Neuronal stem cell (in vitro differentiated cells): ENCODE data around the gene OSBP.

Source experiments
- DNase-seq: peaks from one replicate; pipeline ENCODE4 v3.0.0-alpha.2; 2013; ENCODE audit warnings: low spot score
- H2AFZ ChIP-seq: one replicate; pipeline ENCODE4 v1.6.1; 2013; ENCODE audit warnings: mild to moderate bottlenecking, low read length, inconsistent platforms
- H2AK5ac ChIP-seq: 2 replicates; pipeline ENCODE4 v1.6.1; 2013; ENCODE audit warnings: low read depth, mild to moderate bottlenecking, inconsistent platforms, low read length, moderate library complexity, mixed read lengths
- H2BK120ac ChIP-seq: 2 replicates; pipeline ENCODE4 v1.6.1; 2013; ENCODE audit warnings: low read depth, mild to moderate bottlenecking, inconsistent platforms, low read length, moderate library complexity, mixed read lengths
- H2BK12ac ChIP-seq: one replicate; pipeline ENCODE4 v1.6.1; 2013; ENCODE audit warnings: low read length, inconsistent platforms
- H2BK15ac ChIP-seq: 2 replicates; pipeline ENCODE4 v1.6.1; 2013; ENCODE audit warnings: mild to moderate bottlenecking, low read length, inconsistent platforms, mixed read lengths
- H2BK5ac ChIP-seq: one replicate; pipeline ENCODE4 v1.6.1; 2013; ENCODE audit warnings: inconsistent platforms, mild to moderate bottlenecking, low read length, moderate library complexity
- H3K14ac ChIP-seq: one replicate; pipeline ENCODE4 v1.6.1; 2013; ENCODE audit warnings: low read length, inconsistent platforms
- H3K18ac ChIP-seq: 2 replicates; pipeline ENCODE4 v1.6.1; 2013; ENCODE audit warnings: low read length, inconsistent platforms
- H3K23ac ChIP-seq: 2 replicates; pipeline ENCODE4 v1.6.1; 2013; ENCODE audit warnings: low read depth, mild to moderate bottlenecking, mixed read lengths, low read length, inconsistent platforms; ENCODE audit not compliant: poor library complexity
- H3K27ac ChIP-seq: replicated peaks from 3 replicates; pipeline ENCODE4 v1.5.1; 2013; ENCODE audit warnings: low read length, inconsistent platforms
- H3K27me3 ChIP-seq, 3 experiments: 2 replicates each; pipeline ENCODE4 v1.6.1; 2013; ENCODE audit warnings: low read length in 3 of 3, mild to moderate bottlenecking in 2 of 3, inconsistent platforms in 1 of 3, low read depth in 1 of 3, mixed read lengths in 1 of 3, moderate library complexity in 1 of 3; ENCODE audit not compliant: control insufficient read depth in 3 of 3, insufficient read depth in 3 of 3
- H3K36me3 ChIP-seq, 2 donors: replicated peaks in 1 of 2; 2 replicates each; pipeline ENCODE4 v1.6.1; 2013; ENCODE audit warnings: low read length in 2 of 2; ENCODE audit not compliant: control insufficient read depth in 2 of 2, insufficient read depth in 2 of 2
- H3K4ac ChIP-seq: 2 replicates; pipeline ENCODE4 v1.6.1; 2013; ENCODE audit warnings: inconsistent platforms, mild to moderate bottlenecking, low read length, moderate library complexity
- H3K4me1 ChIP-seq, 2 donors: 1 replicate in 1 of 2; 2 replicates in 1 of 2; pipeline ENCODE4 v1.6.1; 2013; ENCODE audit warnings: low read length in 2 of 2, low read depth in 1 of 2; ENCODE audit not compliant: control insufficient read depth in 2 of 2, insufficient read depth in 1 of 2
- H3K4me2 ChIP-seq: one replicate; pipeline ENCODE4 v1.6.1; 2013; ENCODE audit warnings: mild to moderate bottlenecking, low read length, inconsistent platforms; ENCODE audit not compliant: insufficient read depth, poor library complexity, severe bottlenecking
- H3K4me3 ChIP-seq, 2 donors: 2 replicates each; pipeline ENCODE4 v1.5.1; 2013; ENCODE audit warnings: low read length in 2 of 2, mild to moderate bottlenecking in 2 of 2, inconsistent platforms in 1 of 2, moderate library complexity in 1 of 2
- H3K79me1 ChIP-seq: one replicate; pipeline ENCODE4 v1.6.1; 2013; ENCODE audit warnings: low read depth, mild to moderate bottlenecking, inconsistent platforms, low read length, moderate library complexity
- H3K9ac ChIP-seq: one replicate; pipeline ENCODE4 v1.6.1; 2013; ENCODE audit warnings: mild to moderate bottlenecking, low read depth, low read length, inconsistent platforms; ENCODE audit not compliant: poor library complexity
- H3K9me3 ChIP-seq, 2 donors: replicated peaks in 1 of 2; 2 replicates each; pipeline versions ENCODE3 to v1.6.1; 2013; ENCODE audit warnings: low read length in 2 of 2, mild to moderate bottlenecking in 2 of 2, inconsistent platforms in 1 of 2, low read depth in 1 of 2, mixed read lengths in 1 of 2, moderate library complexity in 1 of 2; ENCODE audit not compliant: control insufficient read depth in 2 of 2, insufficient read depth in 1 of 2
- H4K8ac ChIP-seq: one replicate; pipeline ENCODE4 v1.6.1; 2013; ENCODE audit warnings: low read depth, mild to moderate bottlenecking, inconsistent platforms, low read length, moderate library complexity
- H4K91ac ChIP-seq: one replicate; pipeline ENCODE4 v1.6.1; 2013; ENCODE audit warnings: low read length, low read depth, mild to moderate bottlenecking, inconsistent platforms; ENCODE audit not compliant: poor library complexity
- WGBS, 2 donors: extraction: QIAGEN DNeasy Blood & Tissue Kit; methylation state at CpG; one replicate each; pipeline ENCODE4 v1.1.7; 2013; ENCODE audit warnings: missing lambda C conversion rate in 2 of 2, mixed read lengths in 1 of 2; ENCODE audit not compliant: insufficient read length in 2 of 2, insufficient replicate concordance in 1 of 2; ENCODE audit errors: extremely low coverage in 2 of 2; 5-methylcytosine and 5-hydroxymethylcytosine counted together

The OSBP gene

DNA sequence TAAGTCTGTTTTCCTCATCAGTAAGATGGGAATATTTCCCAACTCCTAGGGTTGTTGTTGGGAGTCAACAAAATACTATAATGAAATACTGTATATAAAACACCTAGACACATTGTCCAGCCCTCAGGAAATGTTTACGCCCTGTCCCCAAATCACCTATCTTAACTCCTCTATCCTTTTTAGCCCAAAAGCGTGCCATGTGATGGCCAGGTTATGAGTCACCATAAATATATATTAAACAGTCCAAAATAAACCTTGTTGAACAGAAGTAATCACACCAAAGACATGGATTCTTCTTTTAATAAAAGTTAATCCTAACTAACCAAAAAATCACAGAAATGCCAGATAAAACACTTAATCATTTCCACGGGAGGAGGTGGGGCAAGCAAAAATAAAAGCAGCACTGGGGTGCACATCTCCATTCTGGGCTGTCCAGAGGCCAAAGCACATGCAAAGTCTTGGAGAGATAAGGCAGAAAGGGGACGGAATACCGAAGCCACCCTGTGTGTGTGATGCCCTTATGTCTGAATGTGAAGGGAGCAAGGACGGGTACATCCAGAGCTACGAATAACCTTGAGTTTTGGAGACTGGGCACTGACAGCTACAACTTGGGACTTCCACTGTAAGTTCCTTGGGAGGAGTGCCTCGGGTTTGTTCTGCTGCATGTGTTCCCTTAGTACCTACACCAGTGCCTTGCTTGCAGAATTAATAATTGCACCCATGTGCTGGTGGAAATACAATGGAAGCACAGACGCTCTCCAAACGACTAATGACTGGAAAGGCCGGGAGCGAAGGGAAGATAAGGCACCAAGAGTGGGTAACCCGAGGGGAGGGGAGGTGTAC is 1.1 kb downstream of the OSBP start:
- H2BK15ac ChIP-seq, result no peak overlapping the region
- no peak overlapping the region for H4K91ac ChIP-seq
- WGBS, 2 donors, result no CpG with 5 or more reads among the region's 13 CpGs
- H3K14ac ChIP-seq, result no peak overlapping the region
- peak overlapping the region; percentile 91 for H2AFZ ChIP-seq
- peaks cover 5 to 14% of the 10 kb centered on the region in 2 donors for H3K4me1 ChIP-seq
- no peak overlapping the region for H2BK120ac ChIP-seq
- peak overlapping the region; percentile 86 for H3K4me2 ChIP-seq
- H3K9me3 ChIP-seq, result no peaks in the 10 kb centered on the region
- peak overlapping the region; percentile 89 for H3K23ac ChIP-seq
- H3K4ac ChIP-seq, result no peak overlapping the region
- peak overlapping the region; percentile 56 for H2BK5ac ChIP-seq
- no peaks in the 10 kb centered on the region for H3K27me3 ChIP-seq
- peak overlapping the region; percentile 85 to 89 for H3K4me3 ChIP-seq
- no peak overlapping the region for H3K18ac ChIP-seq
- no peak overlapping the region for H4K8ac ChIP-seq
- H3K9ac ChIP-seq, result peak overlapping the region; percentile 91
- no peak overlapping the region for H2BK12ac ChIP-seq
- H3K36me3 ChIP-seq, result peaks cover 7 to 35% of the 10 kb centered on the region in 2 donors
- H3K79me1 ChIP-seq, result no peaks in the 10 kb centered on the region
- no peak overlapping the region for H3K27ac ChIP-seq
- DNase-seq, result no peak
- H2AK5ac ChIP-seq, result peak overlapping the region; percentile 14

DNA sequence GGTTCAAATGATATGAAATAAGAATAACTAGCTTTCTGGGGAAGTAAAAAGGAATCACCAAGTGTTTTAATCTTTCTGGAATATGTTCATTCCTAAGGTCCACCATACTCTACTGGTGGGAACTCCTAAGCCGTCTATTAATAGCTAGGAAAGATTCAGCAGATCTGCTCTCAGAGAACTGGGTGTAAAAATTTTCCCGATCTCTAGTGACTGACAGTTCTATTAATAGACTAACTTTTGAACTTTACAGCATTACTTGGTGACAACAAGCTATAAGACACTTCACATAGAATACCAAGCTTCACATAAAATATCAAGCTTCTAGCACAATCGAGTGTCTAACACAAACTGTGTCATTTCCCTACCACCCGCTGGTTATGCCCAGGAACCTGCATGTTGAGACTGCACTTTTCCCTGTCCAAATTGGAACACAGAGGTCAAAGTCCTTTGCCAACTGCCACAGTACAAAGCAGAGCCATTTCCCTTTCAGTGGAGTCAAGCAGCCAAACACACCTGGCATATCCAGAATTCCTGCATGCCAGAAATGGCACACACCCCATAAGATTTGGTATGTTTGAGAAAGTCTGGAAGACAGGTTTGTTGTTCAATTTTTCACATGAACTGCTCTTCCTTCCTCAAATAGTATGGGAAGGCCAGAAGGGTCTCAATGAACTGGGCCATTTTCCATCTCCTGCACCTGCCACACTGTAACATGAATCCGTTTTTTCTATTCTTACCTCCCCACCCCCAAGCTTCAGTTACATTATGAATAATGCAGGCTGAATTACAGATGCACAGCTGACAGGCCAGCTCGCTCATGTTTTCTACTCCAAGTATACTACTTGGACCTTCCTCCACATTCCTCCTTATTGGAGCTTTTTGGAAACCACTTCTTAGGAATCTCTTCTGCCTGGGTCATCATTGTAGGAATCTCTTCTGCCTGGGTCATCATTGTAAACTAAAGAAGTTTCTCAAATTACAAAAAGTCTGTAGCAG is 3.7 kb downstream of the OSBP start:
- Histone ChIP-seq H3K14ac (no peak overlapping the region), H2BK5ac (no peak overlapping the region), H3K4ac (no peak overlapping the region), H3K36me3 (peaks cover 21 to 61% of the 10 kb centered on the region in 2 donors), H4K91ac (no peak overlapping the region), H2AK5ac (no peak overlapping the region), H3K23ac (no peak overlapping the region), H3K27ac (no peak overlapping the region), H3K9ac (no peak overlapping the region), H3K79me1 (no peaks in the 10 kb centered on the region), H3K27me3 (no peaks in the 10 kb centered on the region), H2BK120ac (no peak overlapping the region), H2AFZ (no peak overlapping the region), H4K8ac (no peak overlapping the region), H3K18ac (no peak overlapping the region), H3K9me3 (no peaks in the 10 kb centered on the region), H3K4me3 (no peak overlapping the region), H3K4me1 (peaks cover 5 to 14% of the 10 kb centered on the region in 2 donors), H2BK15ac (no peak overlapping the region), H3K4me2 (no peak overlapping the region), H2BK12ac (no peak overlapping the region)
- WGBS, 2 donors, result no CpG with 5 or more reads among the region's 6 CpGs
- no peak for DNase-seq

DNA sequence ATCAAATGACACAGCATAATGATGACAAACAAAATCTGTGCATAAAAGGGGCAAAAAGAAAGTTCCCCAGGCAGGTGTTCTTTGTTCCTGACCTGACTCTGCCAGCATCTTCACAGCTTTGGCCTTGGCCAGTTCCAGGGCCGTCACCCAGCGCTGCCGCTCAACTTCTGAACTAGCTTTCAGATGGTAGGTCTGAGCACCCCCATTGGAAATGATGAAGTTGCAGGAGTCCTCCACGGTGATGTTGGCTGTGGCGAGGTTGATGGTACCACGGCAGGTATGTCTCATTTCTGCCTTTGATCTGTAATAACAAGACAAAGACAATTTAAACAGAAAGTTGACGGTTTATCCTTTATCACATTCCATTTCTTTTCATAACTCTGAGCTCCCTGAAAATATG is 5.3 kb downstream of the OSBP start:
- DNase-seq, result no peak
- Histone ChIP-seq H2AK5ac (no peak overlapping the region), H3K18ac (no peak overlapping the region), H2AFZ (no peak overlapping the region), H3K14ac (no peak overlapping the region), H2BK15ac (no peak overlapping the region), H3K27ac (no peak overlapping the region), H3K4me1 (peaks cover 5 to 14% of the 10 kb centered on the region in 2 donors), H3K79me1 (no peaks in the 10 kb centered on the region), H2BK12ac (no peak overlapping the region), H3K4me2 (no peak overlapping the region), H3K9ac (no peak overlapping the region), H3K27me3 (no peaks in the 10 kb centered on the region), H4K91ac (no peak overlapping the region), H3K36me3 (peaks cover 25 to 77% of the 10 kb centered on the region in 2 donors), H3K9me3 (no peaks in the 10 kb centered on the region), H3K23ac (no peak overlapping the region), H4K8ac (no peak overlapping the region), H3K4ac (no peak overlapping the region), H3K4me3 (no peak overlapping the region), H2BK5ac (no peak overlapping the region), H2BK120ac (no peak overlapping the region)
- no CpG with 5 or more reads among the region's 7 CpGs for WGBS, 2 donors
